Peyer's patch (tissue), 4 donors: ENCODE results near the gene RNH1. TPM values are rescaled to one million over a fixed set of nuclear protein-coding genes. Genes with fewer than 3 reads are reported as not detected.

Source experiments
- DNase-seq, 3 donors: peaks; one replicate each; pipeline ENCODE4 v3.0.0-alpha.2; 2017 to 2019
- H3K27ac ChIP-seq, 4 donors: fragments of 200-600 bp; sonication (generic); one replicate each; pipeline ENCODE4 v1.5.1; 2016 to 2019
- H3K27me3 ChIP-seq, 2 donors: fragments of 200-600 bp; sonication (generic); one replicate each; pipeline ENCODE4 v1.5.1; 2019
- H3K36me3 ChIP-seq, 3 donors: fragments of 200-600 bp; sonication (generic); one replicate each; pipeline ENCODE4 v1.5.1; 2016 to 2019
- H3K4me1 ChIP-seq, 4 donors: fragments of 200-600 bp; sonication (generic); one replicate each; pipeline ENCODE4 v1.5.1; 2016 to 2019
- H3K4me3 ChIP-seq, 4 donors: fragments of 200-600 bp; sonication (generic); 1 replicate in 3 of 4; 2 replicates in 1 of 4; pipeline ENCODE4 v1.5.1; 2016 to 2019; ENCODE audit warnings: mild to moderate bottlenecking in 1 of 4
- H3K9me3 ChIP-seq, 4 donors: fragments of 200-600 bp; sonication (generic); one replicate each; pipeline ENCODE4 v1.5.1; 2016 to 2019; ENCODE audit warnings: mild to moderate bottlenecking in 1 of 4
- CTCF ChIP-seq, 6 experiments: fragments of 450-650 bp in 4 of 6; fragments of 200-600 bp in 2 of 6; sonication (generic) in 1 of 6; IDR thresholded peaks; one replicate each; pipeline ENCODE4 v1.5.1; 2017 to 2019; ENCODE audit warnings: antibody characterized with exemption in 6 of 6, mild to moderate bottlenecking in 3 of 6, moderate library complexity in 1 of 6
- POLR2A ChIP-seq, 2 donors: fragments of 450-650 bp; IDR thresholded peaks; one replicate each; pipeline ENCODE4 v1.5.1; 2017; ENCODE audit warnings: antibody characterized with exemption in 2 of 2, mild to moderate bottlenecking in 2 of 2, moderate library complexity in 2 of 2
- total RNA-seq, 4 donors: library from RNA; depleted of rRNA; stranded (reverse); fragments of >200 nt; gene quantifications; one replicate each; pipeline ENCODE4 v1.1.0, GENCODE V29; 2016

Gene RNH1
- total RNA-seq, 4 donors from 2014 or later = 130 to 157 (median 137) TPM

- Histone ChIP-seq H3K27me3 (no peaks in the 10 kb centered on the region), H3K27ac (peak overlapping the region in 2 of 4 donors; percentile 72 to 77), H3K4me1 (peaks cover 0 to 13% (median 0%) of the 10 kb centered on the region in 4 donors), H3K9me3 (no peaks in the 10 kb centered on the region), H3K36me3 (peaks cover 0 to 6% (median 0%) of the 10 kb centered on the region in 3 donors), H3K4me3 (no peak overlapping the region)
- no peak for TF ChIP-seq POLR2A (IDR thresholded peaks at IDR 0.05)
- no peak for TF ChIP-seq CTCF (IDR thresholded peaks at IDR 0.05)
- DNase-seq = no peak
Observed at GRCh38 chr11:468493-468892, 38.5 kb downstream of the RNH1 start.

- no peak for TF ChIP-seq POLR2A (IDR thresholded peaks at IDR 0.05)
- no peak for TF ChIP-seq CTCF (IDR thresholded peaks at IDR 0.05)
- peak overlapping the region in 2 of 4 donors; percentile 72 to 77 for H3K27ac ChIP-seq
- H3K27me3 ChIP-seq = no peaks in the 10 kb centered on the region
Observed at GRCh38 chr11:468036-468435, 39.0 kb downstream of the RNH1 start.

GRCh38 chr11:465896-466530 is 41.0 kb downstream of the RNH1 start:
- peaks cover 0 to 16% (median 0%) of the 10 kb centered on the region in 3 donors for H3K36me3 ChIP-seq
- DNase-seq = no peak
- TF ChIP-seq POLR2A (IDR thresholded peaks at IDR 0.05) (no peak), CTCF (IDR thresholded peaks at IDR 0.05) (no peak)
- H3K9me3 ChIP-seq = no peaks in the 10 kb centered on the region
- no peak overlapping the region for H3K27ac ChIP-seq
- no peaks in the 10 kb centered on the region for H3K27me3 ChIP-seq
- H3K4me1 ChIP-seq = peaks cover 0 to 13% (median 0%) of the 10 kb centered on the region in 4 donors
- H3K4me3 ChIP-seq = no peak overlapping the region

More at GRCh38 chr11:468036-468435, 39.0 kb downstream of the RNH1 start:
- Histone ChIP-seq H3K9me3 (no peaks in the 10 kb centered on the region), H3K4me3 (no peak overlapping the region), H3K36me3 (peaks cover 0 to 6% (median 0%) of the 10 kb centered on the region in 3 donors), H3K4me1 (peaks cover 0 to 13% (median 0%) of the 10 kb centered on the region in 4 donors)
- no peak for DNase-seq

GRCh38 chr11:464316-464715 is 42.7 kb downstream of the RNH1 start:
- Histone ChIP-seq H3K27ac (no peak overlapping the region), H3K9me3 (no peaks in the 10 kb centered on the region), H3K4me1 (no peaks in the 10 kb centered on the region), H3K4me3 (no peak overlapping the region), H3K36me3 (peaks cover 0 to 31% (median 0%) of the 10 kb centered on the region in 3 donors), H3K27me3 (no peaks in the 10 kb centered on the region)
- TF ChIP-seq POLR2A (IDR thresholded peaks at IDR 0.05) = no peak
- no peak for TF ChIP-seq CTCF (IDR thresholded peaks at IDR 0.05)
- no peak for DNase-seq

- no peak for TF ChIP-seq CTCF (IDR thresholded peaks at IDR 0.05)
- no peak for TF ChIP-seq POLR2A (IDR thresholded peaks at IDR 0.05)
- DNase-seq = no peak
- no peak overlapping the region for H3K4me3 ChIP-seq
- H3K36me3 ChIP-seq = peaks cover 0 to 31% (median 0%) of the 10 kb centered on the region in 3 donors
- H3K4me1 ChIP-seq = no peaks in the 10 kb centered on the region
- H3K27ac ChIP-seq = no peak overlapping the region
- H3K27me3 ChIP-seq = no peaks in the 10 kb centered on the region
- H3K9me3 ChIP-seq = no peaks in the 10 kb centered on the region
Observed at GRCh38 chr11:462107-462890, 44.7 kb downstream of the RNH1 start.
